Spinal cord (tissue), 10 donors: ENCODE results near the gene GKAP1. TPM values are rescaled to one million over a fixed set of nuclear protein-coding genes. Genes with fewer than 3 reads are reported as not detected.

Source experiments
- DNase-seq, 6 donors: peaks; one replicate each; pipeline versions ENCODE4 v3.0.0 to v3.0.0-alpha.2; 2013 to 2015; ENCODE audit warnings: low spot score in 6 of 6, low read depth in 4 of 6
- H3K27ac ChIP-seq: one replicate; pipeline ENCODE4 v1.5.1; 2013; ENCODE audit warnings: low read depth, low read length, control low read depth
- H3K27me3 ChIP-seq: one replicate; pipeline ENCODE4 v1.6.1; 2013; ENCODE audit warnings: low read length; ENCODE audit not compliant: control insufficient read depth, insufficient read depth
- H3K36me3 ChIP-seq: one replicate; pipeline ENCODE4 v1.6.1; 2013; ENCODE audit warnings: low read length; ENCODE audit not compliant: control insufficient read depth, insufficient read depth
- H3K4me1 ChIP-seq: one replicate; pipeline ENCODE4 v1.6.1; 2013; ENCODE audit warnings: low read length; ENCODE audit not compliant: control insufficient read depth, insufficient read depth
- H3K4me3 ChIP-seq: one replicate; pipeline ENCODE4 v1.5.1; 2013; ENCODE audit warnings: low read depth, low read length, control low read depth
- H3K9me3 ChIP-seq: one replicate; pipeline ENCODE4 v1.6.1; 2013; ENCODE audit warnings: low read length; ENCODE audit not compliant: control insufficient read depth, insufficient read depth
- WGBS: methylation state at CpG from one replicate; pipeline ENCODE4 v1.1.5; 2013; ENCODE audit warnings: missing lambda C conversion rate; ENCODE audit not compliant: insufficient coverage; 5-methylcytosine and 5-hydroxymethylcytosine counted together
- polyA plus RNA-seq, 2 donors: library from polyadenylated mRNA; unstranded; fragments of 120-200 nt; gene quantifications; one replicate each; pipeline ENCODE4 v1.2.1, GENCODE V29; 2013; ENCODE audit not compliant: insufficient read length in 2 of 2
- total RNA-seq, 2 donors: library from RNA; depleted of rRNA in 1 of 2; stranded (reverse); fragments of 120-200 nt in 1 of 2; fragments of >200 nt in 1 of 2; gene quantifications; one replicate each; pipeline versions ENCODE4 v1.2.3 to v1.2.4, GENCODE V29; 2013 to 2014
- donor health status: healthy.

The GKAP1 gene
- total and polyA plus RNA-seq, 4 donors: 14.8 to 26.7 (median 20.5) TPM

DNA sequence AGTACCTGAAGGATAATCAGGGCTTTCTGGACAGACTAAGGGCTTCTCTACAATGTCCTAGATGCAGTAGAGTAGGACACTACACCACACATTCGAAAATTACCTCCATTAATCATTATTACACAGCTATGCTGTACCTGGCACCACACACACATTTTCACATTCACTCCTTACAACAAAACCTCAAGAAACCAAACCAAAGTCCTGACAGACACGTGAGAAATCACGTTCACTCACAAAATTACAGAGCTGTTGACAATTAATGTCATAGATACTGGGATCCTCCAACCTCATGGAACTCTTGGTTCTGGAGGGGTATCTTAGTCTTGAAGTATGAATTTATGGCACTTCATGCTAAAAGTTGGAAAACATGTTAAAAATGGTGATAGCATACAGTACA is 126.1 kb downstream of the GKAP1 start:
- H3K27ac ChIP-seq: no peak overlapping the region
- no peaks in the 10 kb centered on the region for H3K36me3 ChIP-seq
- H3K4me1 ChIP-seq: no peaks in the 10 kb centered on the region
- H3K9me3 ChIP-seq: no peaks in the 10 kb centered on the region
- H3K27me3 ChIP-seq: no peaks in the 10 kb centered on the region
- no peak for DNase-seq
- no peak overlapping the region for H3K4me3 ChIP-seq
- WGBS: 100% methylated on average over 1 of the region's 3 CpGs

Other genes with a start within 250 kb of the GKAP1 start
- gene IDNK, start 194.6 kb downstream of the GKAP1 start, total RNA-seq: 10 to 100 TPM in 1 of 2 donors, 1 to 10 TPM in 1; 5.6 to 11.7 TPM
- gene IDNK, start 194.6 kb downstream of the GKAP1 start, polyA plus RNA-seq: 10 to 100 TPM in 1 of 2 donors, 1 to 10 TPM in 1; 9.9 to 12.4 TPM
- gene UBQLN1, start 109.8 kb downstream of the GKAP1 start, total RNA-seq: 100 to 1,000 TPM in 1 of 2 donors, 10 to 100 TPM in 1; 93.7 to 221 TPM
- 100 to 1,000 TPM; 108 to 131 TPM for gene UBQLN1, start 109.8 kb downstream of the GKAP1 start, polyA plus RNA-seq
- gene KIF27, start 103.7 kb upstream of the GKAP1 start, total RNA-seq: 10 to 100 TPM; 13.1 to 19.4 TPM
- 10 to 100 TPM in 1 of 2 donors, 1 to 10 TPM in 1; 9.9 to 15.3 TPM for gene KIF27, start 103.7 kb upstream of the GKAP1 start, polyA plus RNA-seq
- 100 to 1,000 TPM; 535 to 560 TPM for gene HNRNPK, start 162.4 kb upstream of the GKAP1 start, total RNA-seq
- 100 to 1,000 TPM; 607 to 647 TPM for gene HNRNPK, start 162.4 kb upstream of the GKAP1 start, polyA plus RNA-seq
- 10 to 100 TPM in 1 of 2 donors, 1 to 10 TPM in 1; 8.2 to 17.4 TPM for gene RMI1, start 163.0 kb upstream of the GKAP1 start, total RNA-seq
- 10 to 100 TPM; 12.5 to 17.2 TPM for gene RMI1, start 163.0 kb upstream of the GKAP1 start, polyA plus RNA-seq